AG04449 (cell line): Measurements from ENCODE around the gene CEMP1.
A peak's percentile ranks its signal among the peaks of the same experiment; 100 is the strongest.

Source experiments
- CTCF ChIA-PET: fragments of 350-600 bp; formaldehyde crosslinking; extraction: SDS; loops from one replicate; lab custom pipeline; 2021; ENCODE audit warnings: antibody characterized with exemption; lab: Yijun Ruan, JAX
- POLR2A ChIA-PET: fragments of 400-600, 350-600 bp; formaldehyde crosslinking; extraction: SDS; loops from one replicate; lab custom pipeline; 2020; ENCODE audit warnings: antibody characterized with exemption, inconsistent platforms; lab: Yijun Ruan, JAX
- DNase-seq: peaks from one replicate; pipeline ENCODE4 v3.0.0-alpha.2; 2010; ENCODE audit warnings: low read depth, low spot score
- H3K4me3 ChIP-seq: 2 replicates; pipeline ENCODE4 v1.5.1; 2011; ENCODE audit warnings: low read depth, mild to moderate bottlenecking, control low read depth, low read length
- CTCF ChIP-seq: IDR thresholded peaks from one replicate; pipeline ENCODE4 v1.5.1; 2011; ENCODE audit warnings: mild to moderate bottlenecking, moderate library complexity, low read length, control low read depth, inconsistent platforms; ENCODE audit not compliant: insufficient read depth; ENCODE audit errors: missing control alignments

CEMP1 gene

DNA sequence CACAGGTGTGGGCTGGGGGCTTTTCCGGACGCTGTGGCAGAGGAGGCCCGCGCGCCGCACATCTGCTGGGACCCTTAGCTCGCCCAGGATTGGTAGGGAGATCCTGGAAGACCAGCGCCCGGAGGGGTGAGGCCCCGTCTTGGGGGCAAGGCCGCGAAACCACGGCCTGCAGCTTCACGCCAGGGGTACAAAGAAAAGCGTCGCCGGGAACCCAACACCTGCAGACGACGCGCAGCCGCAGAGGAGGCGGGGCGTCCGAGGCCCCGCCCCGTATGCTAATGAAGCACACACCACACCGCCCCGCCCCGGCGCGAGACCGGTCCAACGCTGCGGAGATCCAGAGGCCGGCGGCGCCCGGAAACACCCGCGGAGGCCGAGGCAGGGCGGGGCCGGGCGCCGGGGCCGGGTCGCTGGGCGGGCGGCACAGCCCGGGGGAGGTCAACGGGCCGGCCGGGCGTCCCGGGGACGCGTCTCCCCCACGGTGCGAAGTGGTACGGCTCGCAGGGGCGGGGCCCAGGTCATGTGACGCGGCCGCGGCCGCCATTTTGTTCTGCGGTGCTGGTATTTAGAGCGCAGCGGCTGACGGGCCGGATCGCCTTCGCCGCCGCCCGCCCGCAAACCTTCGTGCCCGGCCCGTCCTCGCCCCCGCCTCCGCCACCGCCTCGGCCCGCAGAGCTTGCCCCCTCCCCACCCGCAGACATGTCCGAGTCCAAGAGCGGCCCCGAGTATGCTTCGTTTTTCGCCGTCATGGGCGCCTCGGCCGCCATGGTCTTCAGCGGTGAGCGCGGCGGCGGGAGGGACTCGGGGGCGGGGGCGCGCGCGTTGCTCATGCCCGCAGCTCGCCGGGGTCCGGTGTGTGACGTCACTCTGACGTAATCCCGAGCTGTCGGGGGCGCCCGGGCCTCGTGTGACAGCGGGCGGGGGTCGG is 17.5 kb downstream of the CEMP1 start, which contains the start of gene ATP6V0C:
Gene ATP6V0C (plus strand): TSS at position 548 of the 928 bp plus-strand sequence. CDS start 152 bp downstream, at position 700.
- no peak for TF ChIP-seq CTCF
- no peak for DNase-seq
- ChIA-PET CTCF (interaction anchor here (0.6 to 2.6 kb wide), 4 partner anchors 13 to 262 kb away, joined by 3 to 18 read pairs (median 3); partner anchors contain the start of gene ECI1), POLR2A (interaction anchor here (0.9 to 1.1 kb wide), 2 partner anchors 18 to 125 kb away, joined by 3 read pairs; no protein-coding TSS in a partner anchor)
- H3K4me3 ChIP-seq: peak within 1 kb of the TSS; percentile 83

DNA sequence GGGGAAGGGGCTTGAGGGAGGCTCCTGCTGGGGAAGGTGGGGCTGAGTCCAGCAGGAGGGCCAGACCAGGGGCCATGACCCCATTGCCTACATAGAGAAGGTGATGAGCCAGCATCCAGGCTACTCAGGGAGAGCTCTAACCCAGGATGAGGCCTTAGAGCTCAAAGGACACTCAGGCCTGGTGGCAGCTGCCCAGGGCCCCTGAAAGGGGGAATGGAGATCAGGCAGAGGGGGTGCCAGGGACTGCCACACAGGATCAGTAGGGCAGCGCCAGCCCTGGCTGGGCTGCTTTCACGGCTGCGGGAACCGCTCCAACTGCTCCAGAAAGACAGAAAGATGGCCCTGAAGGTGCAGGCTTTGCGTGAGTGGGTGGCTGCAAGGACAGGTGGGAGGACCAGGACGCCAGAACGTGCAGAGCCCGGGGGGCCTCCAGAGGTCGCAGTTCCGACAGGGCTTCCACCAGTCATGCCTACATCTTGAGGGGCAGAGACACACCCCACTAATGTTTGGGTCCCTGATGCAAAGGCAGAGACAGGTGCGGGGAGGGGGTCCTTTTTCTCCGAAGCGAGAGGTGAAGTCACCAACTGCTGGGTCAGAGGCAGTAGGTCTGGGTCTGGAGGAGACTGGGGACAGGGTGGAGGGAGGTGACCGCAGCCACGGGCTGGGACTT is 18.3 kb downstream of the CEMP1 start:
- H3K4me3 ChIP-seq: peak overlapping the region; percentile 83
- DNase-seq: no peak
- ChIA-PET CTCF (interaction anchor here (0.6 to 4.9 kb wide), 4 partner anchors 12 to 30 kb away, joined by 3 to 33 read pairs (median 4); no protein-coding TSS in a partner anchor), POLR2A (no interaction called here)
- TF ChIP-seq CTCF: no peak

DNA sequence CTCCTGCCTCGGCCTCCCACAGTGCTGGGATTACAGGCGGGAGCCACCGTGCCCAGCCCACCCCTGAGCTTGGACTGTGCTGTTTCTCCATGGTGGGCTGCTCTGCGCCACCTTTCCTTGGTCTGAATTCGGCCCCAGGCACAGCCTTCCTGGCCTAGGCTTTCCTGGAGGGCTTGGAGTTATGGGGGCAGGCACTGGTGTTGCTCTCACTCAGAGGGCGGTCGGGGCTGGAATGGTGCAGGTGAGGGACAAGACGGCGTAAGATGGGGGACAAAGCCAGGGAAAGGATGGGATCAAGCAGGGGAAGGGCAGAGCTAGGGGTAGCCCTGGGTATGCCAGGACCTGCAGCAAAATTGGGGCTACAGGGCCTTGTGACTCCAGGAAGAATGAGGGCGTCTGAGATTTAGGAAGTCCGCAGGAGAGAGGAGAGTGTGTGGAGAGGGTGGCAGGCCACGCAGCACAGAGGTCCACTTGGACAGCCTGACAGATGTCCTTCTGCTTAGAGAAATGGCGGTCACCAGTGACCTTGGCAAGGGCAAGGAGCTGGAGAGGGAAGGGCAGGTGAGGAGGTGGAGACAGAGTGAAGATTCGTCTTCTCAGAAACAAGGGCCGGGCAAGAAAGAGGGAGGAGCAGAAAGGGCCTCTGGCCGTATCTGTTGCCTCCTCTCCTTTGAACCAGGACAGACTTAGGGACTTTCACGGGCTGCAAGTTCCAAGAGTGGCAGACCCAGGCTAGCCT is 19.0 kb downstream of the CEMP1 start:
- TF ChIP-seq CTCF: no peak
- H3K4me3 ChIP-seq: no peak overlapping the region
- ChIA-PET POLR2A (no interaction called here), CTCF (interaction anchor here (0.8 to 4.9 kb wide), 3 partner anchors 12 to 20 kb away, joined by 3 to 33 read pairs (median 4); no protein-coding TSS in a partner anchor)
- DNase-seq: no peak

- no peak for DNase-seq
- ChIA-PET CTCF (interaction anchor here (0.8 to 4.9 kb wide), 3 partner anchors 11 to 26 kb away, joined by 3 to 33 read pairs (median 3); no protein-coding TSS in a partner anchor), POLR2A (no interaction called here)
- TF ChIP-seq CTCF: no peak
- H3K4me3 ChIP-seq: no peak overlapping the region
Observed at GRCh38 chr16:2511128-2511800, 19.9 kb downstream of the CEMP1 start.

GRCh38 chr16:2508722-2509400 is 22.3 kb downstream of the CEMP1 start:
- no peak for DNase-seq
- no peak overlapping the region for H3K4me3 ChIP-seq
- ChIA-PET CTCF (interaction anchor here (4.9 kb wide), 1 partner anchor 9 kb away, joined by 33 read pairs; no protein-coding TSS in a partner anchor), POLR2A (no interaction called here)
- TF ChIP-seq CTCF: no peak
